22Rv1 (cell line): ENCODE results near the gene SEC14L5.

Experiments used
- ZFX ChIP-seq: fragments of 450-650 bp; IDR thresholded peaks from 2 replicates; pipeline ENCODE4 v1.6.1; 2017; ENCODE audit warnings: antibody characterized with exemption, borderline replicate concordance
- TF ChIP-seq, protein P1 (sequence below): fragments of 450-650 bp; IDR thresholded peaks from 2 replicates; pipeline ENCODE4 v1.5.1; 2017; ENCODE audit warnings: mild to moderate bottlenecking

DNA sequence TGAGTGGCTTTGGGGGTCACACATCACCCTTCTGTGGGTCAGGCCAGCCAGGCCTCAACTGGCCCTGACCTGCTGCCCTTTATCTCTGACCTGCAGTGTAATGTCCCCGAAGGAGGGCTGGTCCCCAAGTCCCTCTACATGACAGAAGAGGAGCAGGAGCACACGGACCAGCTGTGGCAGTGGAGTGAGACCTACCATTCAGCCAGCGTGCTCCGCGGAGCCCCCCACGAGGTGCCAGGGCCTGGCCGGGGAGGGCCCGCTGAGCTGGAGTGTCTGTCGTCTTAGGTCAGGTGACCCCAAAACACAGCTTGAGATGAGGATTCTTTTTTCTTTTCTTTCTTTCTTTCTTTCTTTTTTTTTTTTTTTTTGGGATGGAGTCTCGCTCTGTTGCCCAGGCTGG, 49.1 kb downstream of the SEC14L5 start:
- TF ChIP-seq, protein P1, sequence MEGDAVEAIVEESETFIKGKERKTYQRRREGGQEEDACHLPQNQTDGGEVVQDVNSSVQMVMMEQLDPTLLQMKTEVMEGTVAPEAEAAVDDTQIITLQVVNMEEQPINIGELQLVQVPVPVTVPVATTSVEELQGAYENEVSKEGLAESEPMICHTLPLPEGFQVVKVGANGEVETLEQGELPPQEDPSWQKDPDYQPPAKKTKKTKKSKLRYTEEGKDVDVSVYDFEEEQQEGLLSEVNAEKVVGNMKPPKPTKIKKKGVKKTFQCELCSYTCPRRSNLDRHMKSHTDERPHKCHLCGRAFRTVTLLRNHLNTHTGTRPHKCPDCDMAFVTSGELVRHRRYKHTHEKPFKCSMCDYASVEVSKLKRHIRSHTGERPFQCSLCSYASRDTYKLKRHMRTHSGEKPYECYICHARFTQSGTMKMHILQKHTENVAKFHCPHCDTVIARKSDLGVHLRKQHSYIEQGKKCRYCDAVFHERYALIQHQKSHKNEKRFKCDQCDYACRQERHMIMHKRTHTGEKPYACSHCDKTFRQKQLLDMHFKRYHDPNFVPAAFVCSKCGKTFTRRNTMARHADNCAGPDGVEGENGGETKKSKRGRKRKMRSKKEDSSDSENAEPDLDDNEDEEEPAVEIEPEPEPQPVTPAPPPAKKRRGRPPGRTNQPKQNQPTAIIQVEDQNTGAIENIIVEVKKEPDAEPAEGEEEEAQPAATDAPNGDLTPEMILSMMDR = no peak
- no peak for TF ChIP-seq ZFX
